Esophagus squamous epithelium (tissue), 4 donors: Measurements from ENCODE around the gene ITFG2.

ENCODE experiments used
- POLR2A ChIP-seq, 4 donors: fragments of 450-650 bp; IDR thresholded peaks; one replicate each; pipeline ENCODE4 v1.6.1; 2017; ENCODE audit warnings: antibody characterized with exemption in 4 of 4, mild to moderate bottlenecking in 4 of 4, moderate library complexity in 3 of 4
- TF ChIP-seq, protein P1 (sequence below), 6 experiments: fragments of 450-650 bp in 4 of 6; fragments of 200-600 bp in 2 of 6; sonication (generic) in 2 of 6; IDR thresholded peaks; one replicate each; pipeline ENCODE4 v1.5.1; 2016 to 2019; ENCODE audit warnings: antibody characterized with exemption in 6 of 6, mild to moderate bottlenecking in 4 of 6, moderate library complexity in 4 of 6

DNA sequence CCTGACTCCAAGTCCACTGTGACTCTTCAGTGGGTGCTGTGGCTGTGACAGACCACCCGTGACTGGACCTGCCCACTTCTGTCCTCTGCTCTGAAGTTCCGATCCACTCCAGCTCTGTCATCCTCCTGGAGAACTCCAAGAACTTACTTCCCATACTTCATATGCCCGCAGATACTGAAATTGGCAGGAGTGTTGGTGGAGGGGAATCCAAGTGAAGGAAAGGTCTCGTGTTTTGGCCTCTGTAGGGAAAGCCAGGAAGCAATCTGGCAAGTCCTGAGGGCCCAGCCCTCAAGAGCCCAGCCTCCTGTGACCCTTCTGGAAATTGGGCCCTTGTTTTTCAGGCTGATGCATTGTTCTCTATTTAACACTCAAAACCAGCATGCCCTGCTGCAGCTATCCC, 40.1 kb upstream of the ITFG2 start:
- TF ChIP-seq, protein P1, sequence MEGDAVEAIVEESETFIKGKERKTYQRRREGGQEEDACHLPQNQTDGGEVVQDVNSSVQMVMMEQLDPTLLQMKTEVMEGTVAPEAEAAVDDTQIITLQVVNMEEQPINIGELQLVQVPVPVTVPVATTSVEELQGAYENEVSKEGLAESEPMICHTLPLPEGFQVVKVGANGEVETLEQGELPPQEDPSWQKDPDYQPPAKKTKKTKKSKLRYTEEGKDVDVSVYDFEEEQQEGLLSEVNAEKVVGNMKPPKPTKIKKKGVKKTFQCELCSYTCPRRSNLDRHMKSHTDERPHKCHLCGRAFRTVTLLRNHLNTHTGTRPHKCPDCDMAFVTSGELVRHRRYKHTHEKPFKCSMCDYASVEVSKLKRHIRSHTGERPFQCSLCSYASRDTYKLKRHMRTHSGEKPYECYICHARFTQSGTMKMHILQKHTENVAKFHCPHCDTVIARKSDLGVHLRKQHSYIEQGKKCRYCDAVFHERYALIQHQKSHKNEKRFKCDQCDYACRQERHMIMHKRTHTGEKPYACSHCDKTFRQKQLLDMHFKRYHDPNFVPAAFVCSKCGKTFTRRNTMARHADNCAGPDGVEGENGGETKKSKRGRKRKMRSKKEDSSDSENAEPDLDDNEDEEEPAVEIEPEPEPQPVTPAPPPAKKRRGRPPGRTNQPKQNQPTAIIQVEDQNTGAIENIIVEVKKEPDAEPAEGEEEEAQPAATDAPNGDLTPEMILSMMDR (IDR thresholded peaks at IDR 0.05) = no peak
- TF ChIP-seq POLR2A (IDR thresholded peaks at IDR 0.05) = no peak
